HG03571 (cell line): ENCODE data around the gene SPTLC2.

Experiments used
- ATAC-seq: cut with Tn5 transposase; IDR thresholded peaks from one replicate; pipeline ENCODE4 v1.9.1; 2021; ENCODE audit not compliant: unreplicated experiment

SPTLC2 gene

DNA sequence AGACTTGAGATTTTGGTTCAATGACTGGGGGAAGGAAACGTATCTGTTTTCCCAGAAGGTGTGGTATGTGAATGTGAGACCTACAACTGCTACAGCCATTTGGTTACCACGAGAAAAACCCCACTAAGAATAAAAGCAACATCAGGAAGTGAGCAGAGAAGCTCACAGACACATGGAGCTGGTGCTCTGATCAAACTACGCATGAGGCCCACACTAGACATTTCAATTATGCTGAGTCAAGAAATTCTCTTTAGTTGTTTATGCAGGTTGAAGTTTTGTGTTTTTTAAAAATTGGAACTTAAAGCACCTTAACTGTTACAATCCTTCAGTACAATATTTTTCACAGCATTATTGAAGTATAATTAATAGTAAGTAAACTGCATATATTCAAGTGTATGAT is 8.9 kb upstream of the SPTLC2 start:
- ATAC-seq, result no peak

DNA sequence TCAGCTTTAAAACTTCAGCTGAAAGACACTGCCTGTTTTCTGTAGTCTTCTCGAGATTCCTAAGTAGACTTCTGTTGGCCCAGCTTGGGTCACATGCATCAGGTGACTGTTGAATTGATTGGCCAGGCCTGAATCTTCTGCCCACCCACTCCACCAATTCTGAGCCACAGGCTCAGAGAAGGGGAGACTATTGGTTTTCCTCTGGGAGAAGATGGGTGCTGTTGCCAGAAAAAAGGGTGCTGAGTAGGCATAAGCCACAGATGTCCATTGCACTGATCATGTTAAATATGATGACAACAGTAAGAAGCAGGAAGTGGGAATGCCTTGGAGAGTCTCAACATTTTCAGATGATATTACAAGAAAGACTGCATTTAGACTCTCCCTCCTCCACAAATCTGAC is 6.8 kb upstream of the SPTLC2 start:
- ATAC-seq, result no peak

DNA sequence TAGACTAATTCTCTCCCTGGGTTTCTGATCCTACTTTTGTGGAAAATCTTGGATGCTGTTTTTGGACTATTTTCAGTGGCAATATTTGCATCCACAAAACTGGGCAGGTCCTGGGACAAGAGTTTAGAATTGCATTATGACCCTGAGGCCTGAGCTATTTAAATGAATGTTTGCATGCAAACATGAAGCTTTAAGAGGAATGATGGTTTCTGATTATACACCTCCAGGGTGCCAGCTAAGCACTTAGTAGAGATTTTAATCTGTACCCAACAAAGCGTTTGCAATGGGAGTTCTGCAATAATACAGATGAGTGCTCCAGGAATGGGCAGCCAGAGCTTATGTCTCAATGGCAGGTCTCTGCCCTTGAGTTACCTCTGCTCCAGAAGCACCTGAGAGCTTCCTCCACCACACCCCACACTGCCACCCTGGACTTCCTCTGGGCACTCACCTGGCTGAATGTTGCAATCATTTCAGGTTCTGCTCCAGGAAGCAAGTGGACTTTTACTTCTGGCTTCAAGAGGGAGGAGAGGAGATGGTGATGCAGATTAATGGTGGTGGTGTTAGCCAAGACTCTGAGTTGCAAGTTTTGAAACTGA is 6.0 kb upstream of the SPTLC2 start:
- no peak for ATAC-seq

DNA sequence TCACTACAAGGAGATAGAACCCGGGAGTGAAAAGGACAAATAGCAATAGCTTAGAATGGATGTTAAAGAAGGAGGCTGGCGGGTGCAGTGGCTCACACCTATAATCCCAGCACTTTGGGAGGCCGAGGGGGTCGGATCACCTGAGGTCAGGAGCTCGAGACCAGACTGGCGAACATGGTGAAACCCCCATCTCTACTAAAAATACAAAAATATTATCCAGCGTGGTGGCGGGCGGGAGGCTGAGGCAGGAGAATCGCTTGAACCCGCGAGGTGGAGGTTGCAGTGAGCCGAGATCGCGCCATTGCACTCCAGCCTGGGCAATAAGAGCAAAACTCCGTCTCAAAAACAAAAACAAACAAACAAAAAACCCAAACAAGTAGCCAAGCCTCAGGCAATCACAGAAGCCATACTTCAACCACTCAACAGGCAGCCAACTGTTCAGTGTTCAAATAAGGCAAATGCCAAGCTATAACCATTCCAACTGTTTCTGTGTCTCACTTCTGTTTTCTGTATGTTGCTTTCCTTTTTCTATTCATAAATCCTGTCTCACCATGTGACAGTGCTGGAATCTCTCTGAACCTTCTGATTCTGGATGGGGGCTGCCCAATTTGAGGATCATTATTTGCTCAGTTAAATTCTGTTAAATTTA is 3.9 kb upstream of the SPTLC2 start:
- ATAC-seq, result no peak

DNA sequence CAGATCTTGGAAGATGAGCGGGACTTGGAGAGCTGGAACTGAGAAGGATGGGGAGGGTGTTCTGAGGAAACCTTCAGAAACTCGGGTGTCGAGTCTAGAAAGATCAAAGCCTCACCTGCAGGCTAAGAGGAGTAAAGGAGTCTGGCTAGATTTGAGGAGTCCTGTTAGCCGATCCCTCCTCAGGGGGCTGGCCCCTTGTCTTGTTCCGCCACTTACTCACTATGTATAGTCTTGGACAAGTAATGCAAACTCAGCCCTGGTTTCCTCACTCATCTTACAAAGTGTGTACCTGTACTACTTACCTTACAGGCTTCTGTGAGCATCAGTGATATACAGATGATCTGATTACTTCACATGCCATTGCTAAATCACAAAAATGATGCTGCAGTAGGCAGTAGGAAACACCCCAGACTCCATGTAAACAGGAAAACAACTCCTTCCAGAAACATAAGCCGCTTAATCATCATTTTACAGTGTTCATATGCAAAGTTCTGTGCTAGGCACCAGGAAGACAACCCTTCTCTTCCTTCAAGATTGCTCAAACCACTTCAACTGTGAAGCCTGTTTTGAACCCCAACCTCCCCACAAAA is 2.0 kb upstream of the SPTLC2 start:
- ATAC-seq, result no peak

DNA sequence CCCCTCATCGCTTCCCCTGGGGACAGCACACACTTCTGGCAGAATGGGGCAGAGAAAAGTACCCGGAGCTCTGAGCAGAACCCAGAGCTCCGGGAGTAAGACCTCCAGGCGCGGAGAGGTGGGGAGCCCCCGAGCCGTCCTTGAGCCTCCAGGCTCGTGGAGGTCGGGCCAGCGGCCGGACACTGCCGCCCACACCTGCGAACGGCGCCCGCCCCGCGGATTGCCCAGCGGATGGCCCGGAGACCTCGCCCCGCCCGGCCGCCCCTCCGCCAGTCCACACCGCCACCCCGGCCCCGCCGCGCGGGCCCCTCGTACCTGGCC is 344 bp downstream of the SPTLC2 start:
- no peak for ATAC-seq

DNA sequence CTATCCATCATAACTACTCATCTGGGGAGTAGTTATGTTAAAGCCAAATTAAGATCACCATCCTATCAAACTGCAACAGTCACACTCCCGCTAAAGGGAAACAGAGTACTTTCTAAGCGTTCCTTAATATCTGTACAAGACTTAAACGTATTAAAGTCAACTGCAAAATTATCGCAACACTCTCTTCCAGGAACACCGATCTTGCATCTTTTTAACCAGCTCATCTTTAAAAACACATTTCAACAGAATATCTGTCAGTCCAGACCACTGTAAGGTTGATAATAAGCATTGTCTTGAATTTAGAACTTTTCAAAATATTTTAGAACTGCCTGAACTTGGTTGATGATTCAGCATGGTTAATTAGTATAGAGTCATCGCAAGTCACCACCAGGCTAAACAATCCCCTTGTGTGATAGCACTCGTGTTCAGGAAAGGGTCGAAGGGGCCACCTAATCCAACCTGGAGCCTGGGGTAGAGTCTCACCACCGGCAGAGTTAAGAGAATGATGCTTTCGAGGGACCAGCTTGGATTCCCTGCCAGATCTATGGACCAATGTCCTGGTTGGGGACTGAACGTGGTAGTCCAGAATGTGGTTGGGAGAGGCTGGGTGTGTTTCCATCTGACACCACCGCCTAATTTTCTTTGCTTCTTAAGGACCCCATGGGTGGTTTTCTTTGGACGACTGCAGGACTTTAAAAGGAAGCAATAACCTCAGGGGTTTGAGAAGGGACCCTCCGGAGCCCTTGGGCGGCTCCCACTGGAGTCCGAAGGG is 890 bp downstream of the SPTLC2 start:
- no peak for ATAC-seq

DNA sequence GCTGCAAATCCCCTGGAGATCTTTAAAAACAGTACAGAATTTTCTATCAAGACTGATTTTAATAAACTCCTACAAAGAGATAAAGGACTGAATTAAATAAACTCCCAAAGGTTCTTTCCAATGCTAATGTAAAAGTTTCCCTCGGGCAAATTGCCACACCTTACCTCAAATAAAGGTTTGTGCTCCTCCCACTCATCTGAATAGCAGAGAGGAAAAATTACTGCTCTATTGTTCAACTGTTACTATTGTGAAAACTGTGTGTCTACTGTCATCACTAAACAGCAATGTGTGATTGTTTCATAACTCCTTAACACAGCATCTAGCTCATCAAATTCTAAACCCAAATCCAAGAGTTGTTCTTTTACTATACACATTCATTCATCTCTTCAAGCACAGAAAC is 3.2 kb downstream of the SPTLC2 start:
- no peak for ATAC-seq

DNA sequence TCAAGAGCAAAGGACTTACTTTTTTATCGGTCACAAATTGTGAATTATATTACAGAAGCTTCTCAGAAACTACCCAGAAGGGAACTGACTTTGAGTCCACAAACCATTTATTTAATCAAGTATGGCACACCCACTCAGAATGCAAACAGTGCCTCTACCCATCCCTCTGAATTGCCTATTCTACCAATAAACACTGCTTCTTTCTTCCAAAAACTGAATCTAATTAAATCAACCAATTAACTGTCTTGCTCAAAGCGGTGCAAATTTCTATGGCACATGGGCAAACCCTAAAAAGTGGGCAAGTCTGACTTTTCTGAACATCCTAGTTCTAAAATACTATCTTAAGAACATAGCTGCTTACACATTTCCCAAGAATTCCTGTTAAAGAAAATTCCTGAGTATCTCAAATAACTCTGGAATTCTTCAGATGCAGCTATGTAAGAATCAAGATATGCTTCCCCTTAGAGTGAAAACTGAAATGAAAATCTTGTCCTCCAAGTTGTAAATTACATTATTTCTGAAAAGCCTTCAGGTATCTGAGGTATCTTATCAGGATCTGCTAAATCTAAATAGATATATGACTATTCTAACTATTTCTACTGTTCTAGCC is 4.3 kb downstream of the SPTLC2 start:
- ATAC-seq, result no peak

DNA sequence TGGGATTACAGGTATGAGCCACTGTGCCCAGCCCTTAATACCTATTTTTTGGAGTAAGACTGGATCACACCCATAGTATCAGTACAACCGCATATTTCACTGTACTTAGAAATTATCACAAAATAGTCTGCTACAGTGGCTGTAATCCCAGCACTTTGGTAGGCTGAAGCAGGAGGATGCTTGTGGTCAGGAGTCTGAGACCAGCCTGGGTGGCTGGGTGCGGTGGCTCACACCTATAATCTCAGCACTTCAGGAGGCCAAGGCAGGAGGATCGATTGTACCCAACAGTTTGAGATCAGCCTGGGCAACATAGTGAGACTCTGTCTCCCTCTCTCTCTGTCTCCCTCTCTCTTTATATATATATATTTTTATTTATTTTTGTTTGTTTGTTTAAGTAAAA is 5.9 kb downstream of the SPTLC2 start:
- ATAC-seq, result no peak

DNA sequence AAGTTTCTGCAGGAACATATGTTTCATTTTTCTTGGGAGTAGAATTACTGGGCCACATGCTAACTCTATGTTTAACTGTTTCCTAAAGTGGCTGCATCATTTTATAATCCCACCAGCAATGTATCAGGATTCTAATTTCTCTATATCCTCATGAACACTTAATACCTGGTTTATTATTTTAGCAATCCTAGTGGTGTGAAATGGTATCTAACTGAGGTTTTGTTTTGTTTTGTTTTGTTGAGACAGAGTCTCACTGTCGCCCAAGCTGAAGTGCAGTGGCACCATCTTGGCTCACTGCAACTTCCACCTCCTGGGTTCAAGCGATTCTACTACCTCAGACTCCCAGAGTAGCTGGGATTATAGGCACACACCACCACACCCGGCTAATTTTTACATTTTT is 6.5 kb downstream of the SPTLC2 start:
- no peak for ATAC-seq

DNA sequence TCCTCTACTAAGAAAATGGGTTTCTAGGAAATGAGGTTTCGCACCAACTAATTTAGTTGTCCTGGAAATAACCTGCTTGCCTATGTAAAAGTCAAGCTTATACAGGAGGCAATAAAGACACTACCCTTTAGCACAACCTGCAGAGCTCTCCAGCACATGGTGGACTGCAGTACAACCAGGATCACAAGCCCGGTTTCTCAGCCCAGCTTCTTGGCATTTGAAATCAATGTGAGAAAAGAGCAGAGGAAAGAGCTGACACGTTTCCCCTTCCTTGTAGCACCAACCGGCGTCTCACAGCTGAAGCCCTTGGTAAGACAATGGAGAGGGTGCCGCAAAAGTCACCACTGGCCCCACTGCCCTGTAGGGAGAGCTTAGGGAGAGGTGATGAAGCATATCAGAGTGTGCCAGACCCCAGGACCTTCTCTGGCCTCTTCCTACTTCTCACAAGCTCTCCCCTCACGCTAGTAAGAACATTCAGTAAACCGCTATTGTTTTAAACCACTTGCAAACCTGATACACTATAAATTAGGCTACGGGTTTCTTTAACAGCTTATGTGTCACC is 8.6 kb downstream of the SPTLC2 start:
- ATAC-seq, result no peak

DNA sequence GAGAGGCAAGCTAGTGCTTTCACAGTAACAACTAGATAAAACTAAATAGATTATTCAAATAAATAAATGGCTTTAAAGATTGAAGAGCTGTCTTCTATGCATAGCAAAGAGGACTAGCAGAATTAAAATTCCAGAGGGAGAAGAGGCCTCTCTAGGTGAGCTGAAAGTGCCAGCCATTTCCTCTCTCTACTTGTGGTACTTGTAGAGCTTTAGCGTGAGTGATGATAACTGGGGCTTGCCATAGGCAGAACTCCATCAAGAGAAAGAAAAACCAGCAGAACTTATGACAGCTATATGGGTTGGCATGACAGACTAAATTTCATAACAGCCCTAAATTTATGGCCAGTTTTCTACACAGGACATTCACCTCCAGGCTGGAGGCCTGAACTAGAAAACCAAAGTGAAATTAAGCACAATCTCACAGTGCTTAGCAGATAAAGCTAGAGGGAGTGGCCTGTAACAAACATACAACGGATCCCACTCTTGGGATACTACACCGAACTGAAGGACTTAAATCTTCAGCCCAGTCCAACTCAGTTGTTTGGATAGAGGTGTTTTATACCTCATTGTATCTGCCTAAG is 11.0 kb downstream of the SPTLC2 start:
- ATAC-seq, result no peak

DNA sequence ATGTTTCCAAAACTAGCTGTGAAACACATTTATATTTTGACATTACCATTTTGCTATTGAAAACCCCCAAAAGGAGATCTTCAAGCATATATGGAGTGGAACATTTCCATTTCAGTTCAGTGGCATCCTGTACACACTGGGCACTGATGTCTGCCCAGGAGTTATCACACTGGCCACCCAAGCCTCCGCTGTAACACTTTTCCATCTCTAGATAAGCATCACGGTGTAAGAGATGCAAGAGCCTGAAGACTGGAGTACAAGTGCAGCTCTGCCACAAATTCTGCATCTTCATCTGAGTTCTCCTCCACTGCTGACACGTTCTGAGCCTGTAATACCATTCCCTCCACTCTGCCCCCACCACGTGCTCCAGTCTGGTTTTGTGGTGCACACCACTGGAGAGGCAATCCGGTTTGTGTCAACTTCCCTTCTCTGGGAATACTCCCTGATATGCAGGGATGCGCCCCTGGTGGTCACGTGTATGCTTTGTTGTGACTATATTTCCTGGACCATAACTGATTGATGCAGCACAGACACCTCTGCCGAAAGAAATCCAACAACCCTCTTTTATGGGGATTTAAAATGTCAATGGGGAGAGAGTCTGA is 12.7 kb downstream of the SPTLC2 start:
- ATAC-seq, result no peak

DNA sequence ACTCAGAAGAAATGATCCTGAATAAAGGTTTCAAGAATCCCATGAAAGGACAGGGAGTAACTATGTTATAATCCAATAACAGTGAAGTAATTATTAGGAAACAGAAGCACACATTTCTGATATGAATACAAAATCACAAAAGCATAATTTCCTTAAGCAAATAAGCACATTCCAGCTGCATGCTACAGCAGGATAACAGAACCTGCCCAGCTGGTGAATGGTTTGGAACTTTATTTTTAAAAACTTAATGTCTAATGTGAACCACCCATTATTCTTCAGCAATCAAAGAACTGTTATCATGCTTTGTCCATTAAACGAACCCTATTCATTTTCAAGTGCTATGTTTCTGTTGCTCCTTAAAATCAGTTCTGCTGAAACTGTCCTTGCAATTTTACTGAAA is 13.4 kb downstream of the SPTLC2 start:
- ATAC-seq, result no peak

DNA sequence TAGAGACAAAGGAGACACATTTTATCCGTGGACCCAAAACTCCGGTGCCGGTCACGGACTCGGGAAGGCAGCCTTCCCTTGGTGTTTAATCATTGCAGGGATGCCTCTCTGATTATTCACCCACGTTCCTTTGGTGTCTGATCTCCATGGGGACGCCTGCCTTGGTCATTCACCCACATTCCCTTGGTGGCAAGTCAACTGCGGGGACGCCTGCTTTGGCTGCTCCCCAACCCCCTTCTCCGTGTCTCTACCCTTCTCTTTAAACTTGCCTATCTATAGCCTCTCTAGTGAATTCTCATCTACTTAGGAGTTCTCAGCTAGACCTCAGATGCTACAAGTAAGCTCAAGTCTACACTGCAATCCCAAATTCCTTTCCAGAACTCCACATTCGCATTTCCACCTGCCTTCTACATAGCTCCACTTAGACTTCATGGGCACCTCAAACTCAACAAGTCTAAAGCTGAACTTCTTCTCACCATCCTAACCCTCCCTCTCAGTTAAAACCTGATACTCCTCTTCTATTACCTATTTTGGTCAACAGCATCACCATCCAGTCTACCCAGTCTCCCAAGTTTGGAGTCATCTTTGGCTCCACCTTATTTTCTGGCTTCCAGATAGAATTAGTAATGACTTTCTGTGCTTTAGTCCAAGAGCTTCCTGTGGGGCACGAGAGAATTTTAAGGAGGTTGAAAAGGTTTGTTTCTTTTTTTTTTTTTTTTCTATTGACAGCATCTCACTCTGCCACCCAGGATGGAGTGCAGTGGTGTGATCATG is 14.4 kb downstream of the SPTLC2 start:
- ATAC-seq, result no peak

DNA sequence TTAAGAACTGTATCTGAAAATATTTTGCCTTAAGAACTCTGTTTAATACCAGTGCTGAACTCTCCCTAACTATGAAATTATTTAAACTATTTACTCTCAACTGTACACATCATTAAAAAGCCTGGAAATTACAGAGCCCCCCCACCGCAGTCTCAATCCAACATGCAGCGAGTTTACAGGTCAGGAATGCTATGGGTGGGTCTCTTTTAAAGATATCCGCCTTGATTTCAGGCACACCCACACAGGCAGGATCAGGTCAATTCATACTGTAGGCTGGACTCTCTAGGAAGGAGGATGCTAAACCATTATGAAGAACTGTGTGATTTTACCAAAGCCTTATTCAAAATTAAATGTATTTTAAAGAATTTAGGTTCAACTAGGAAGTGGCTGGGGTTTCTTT is 16.5 kb downstream of the SPTLC2 start:
- no peak for ATAC-seq

DNA sequence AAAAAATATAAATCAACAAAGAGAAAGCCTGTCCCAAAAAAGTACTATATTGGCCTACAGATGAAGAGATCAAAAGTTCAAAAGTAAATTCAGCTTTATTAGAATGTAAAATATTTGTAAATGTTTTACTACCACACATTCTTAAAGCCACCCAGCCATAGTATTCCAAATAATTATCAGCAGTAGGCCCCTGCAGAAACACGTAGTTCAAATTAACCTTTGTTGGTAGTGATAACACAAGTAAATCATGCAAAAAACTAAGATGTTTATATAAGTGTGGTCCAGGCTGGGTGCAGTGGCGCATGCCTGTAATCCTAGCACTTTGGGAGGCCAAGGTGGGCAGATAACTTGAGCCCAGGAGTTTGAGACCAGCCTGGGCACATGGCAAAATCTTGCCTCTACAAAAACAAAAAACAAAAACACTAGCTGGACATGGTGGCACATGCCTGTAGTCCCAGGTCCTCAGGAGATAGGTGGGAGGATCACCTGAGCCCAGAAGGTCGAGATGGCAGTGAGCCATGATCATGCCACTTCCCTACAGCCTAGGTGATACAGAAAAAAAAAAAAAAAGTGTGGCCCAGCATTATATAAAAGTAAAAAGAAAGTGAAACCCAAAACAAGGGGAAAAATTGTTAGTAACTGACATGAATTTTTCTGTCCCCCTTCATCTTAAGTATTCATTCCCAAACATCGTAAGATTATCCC is 17.9 kb downstream of the SPTLC2 start:
- no peak for ATAC-seq

DNA sequence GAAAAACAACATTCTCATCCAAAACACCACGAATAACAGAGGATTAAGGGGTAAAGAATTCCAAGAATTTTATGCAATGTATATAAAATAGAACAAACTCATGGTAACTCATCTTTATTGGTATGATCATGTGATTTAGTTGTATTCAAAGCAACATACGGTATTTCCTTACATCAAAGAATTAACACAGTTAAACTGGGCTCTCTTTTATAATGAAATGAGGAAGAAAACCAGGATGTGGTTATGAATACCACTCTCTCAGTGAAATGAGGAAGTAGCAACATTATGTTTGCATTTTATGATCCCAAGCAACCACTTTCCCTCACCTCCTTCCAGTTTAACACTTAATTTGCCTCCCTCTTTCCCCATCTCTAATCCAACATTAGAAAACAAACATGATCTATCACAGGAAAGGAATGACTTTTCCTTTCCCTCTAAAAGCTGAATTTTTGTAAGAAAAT is 22.9 kb downstream of the SPTLC2 start:
- peak; percentile 69 for ATAC-seq
